Left ventricle myocardium inferior (tissue), 1 donor: Measurements from ENCODE around the gene VPS4B. TPM values are rescaled to one million over a fixed set of nuclear protein-coding genes. Genes with fewer than 3 reads are reported as not detected.

ENCODE experiments used
- DNase-seq: peaks from one replicate; pipeline ENCODE4 v3.0.0-alpha.2; 2020
- H3K27ac ChIP-seq: fragments of 200-600 bp; replicated peaks from 2 replicates; pipeline ENCODE4 v1.8.0; 2021
- H3K27me3 ChIP-seq: fragments of 200-600 bp; 2 replicates; pipeline ENCODE4 v1.8.0; 2021; ENCODE audit warnings: low read depth
- H3K36me3 ChIP-seq: fragments of 200-600 bp; 2 replicates; pipeline ENCODE4 v1.8.0; 2021
- H3K4me1 ChIP-seq: fragments of 200-600 bp; 2 replicates; pipeline ENCODE4 v1.8.0; 2021
- H3K4me3 ChIP-seq: fragments of 200-600 bp; 2 replicates; pipeline ENCODE4 v1.8.0; 2021; ENCODE audit warnings: mild to moderate bottlenecking, moderate library complexity
- H3K9me3 ChIP-seq: fragments of 200-600 bp; replicated peaks from 2 replicates; pipeline ENCODE4 v1.8.0; 2021
- intact Hi-C: fragments of 100-400 bp; cut with micrococcal nuclease; formaldehyde crosslinking; loops from one replicate; pipeline ENCODE4 v1.11.0; 2022
- long read RNA-seq: library from polyadenylated mRNA; unstranded; transcript quantifications from one replicate; pipeline ENCODE4 v2.0.0, GENCODE V29; 2021
- total RNA-seq: library from RNA; stranded (reverse); fragmentation: NEBNext Ultra II Directional; extraction: Animal tissue kit (Norgen Biotek cat#: 25700); gene quantifications from one replicate; pipeline ENCODE4 v1.2.1, GENCODE V29; 2021
- TF ChIP-seq, protein P1 (sequence below): fragments of 200-600 bp; IDR thresholded peaks from 2 replicates; pipeline ENCODE4 v1.8.0; 2021; ENCODE audit warnings: antibody characterized with exemption, mild to moderate bottlenecking, borderline replicate concordance
- donor health status: DM: no; HTN: yes; CAD: no; lungs with severe emphysema.

VPS4B gene
- total RNA-seq, result 16.7 TPM
- long read RNA-seq, transcript VPS4B-201 (11 exons, 3,324 nt), result major isoform, 18 of 23 reads
- long read RNA-seq, partial matches to known transcripts, result 0 of 23 reads
- long read RNA-seq, other reads (novel, unspliced or antisense), result 5 of 23 reads

DNA sequence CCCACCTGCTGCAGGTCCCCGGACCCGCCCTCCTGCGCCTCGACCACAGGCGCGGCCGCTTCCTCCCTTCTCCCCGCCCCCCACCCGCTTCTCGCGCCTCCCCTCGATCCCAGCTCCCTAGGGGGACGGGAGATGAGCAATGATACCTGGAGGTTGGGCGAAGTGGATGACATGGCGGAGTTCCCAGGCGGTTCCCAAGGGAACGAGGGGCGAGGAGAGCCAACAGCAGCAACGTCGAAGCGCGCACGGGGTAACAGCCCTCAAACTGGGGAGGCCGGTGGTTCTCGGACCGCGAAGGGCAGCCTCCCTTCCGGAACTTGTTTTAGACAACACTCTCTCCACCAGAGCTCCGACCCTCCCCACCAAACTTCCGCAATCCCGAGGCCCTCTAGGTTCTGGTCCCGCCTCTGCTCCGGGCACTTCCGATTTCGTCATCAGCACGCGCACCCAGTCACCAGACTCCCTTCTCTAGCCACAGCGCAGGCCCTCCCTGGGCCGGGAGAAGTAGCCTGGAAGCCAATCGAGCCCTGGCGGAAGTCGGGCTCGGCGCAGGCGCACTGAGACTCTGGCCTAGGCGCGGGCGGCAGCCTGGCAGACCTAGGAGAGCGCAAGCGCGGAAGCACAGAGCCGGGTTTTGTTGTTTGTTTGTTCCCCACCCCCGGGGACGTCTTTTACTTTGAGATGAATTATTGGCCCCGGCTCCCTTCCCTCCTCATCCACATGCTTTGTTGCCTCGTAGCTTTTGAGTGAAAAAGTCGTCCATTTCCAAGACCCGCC, at the start of gene VPS4B:
VPS4B (minus strand) TSS at position 390 of the 777 bp plus-strand sequence; CDS start at position 173, 217 bp downstream.
- H3K4me1 ChIP-seq, result peaks cover 58% of the 10 kb centered on the region

DNA sequence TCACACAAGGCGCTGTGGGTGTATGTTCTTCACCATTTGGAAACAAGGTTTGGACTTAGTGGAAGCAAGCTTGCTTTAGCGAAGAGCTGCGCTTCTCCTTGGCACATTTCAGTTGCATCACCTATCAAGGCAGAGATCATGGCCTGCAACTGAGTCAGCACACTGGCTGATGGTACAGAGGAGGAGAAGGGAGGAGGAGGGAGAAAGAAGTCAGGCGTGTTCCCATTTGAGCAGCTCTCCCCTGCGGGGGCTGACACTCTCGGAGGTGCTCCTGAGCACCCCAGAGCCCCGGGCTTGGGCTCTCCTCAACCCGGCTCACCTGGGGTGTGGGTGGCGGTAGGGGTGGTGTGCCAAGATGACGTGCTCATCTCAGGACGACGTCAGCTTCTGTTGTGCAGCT, 48.5 kb upstream of the VPS4B start:
- intact Hi-C loops, result no loop called here
- H3K27me3 ChIP-seq, result peaks cover 2% of the 10 kb centered on the region
- H3K27ac ChIP-seq, result no peak overlapping the region
- TF ChIP-seq, protein P1, sequence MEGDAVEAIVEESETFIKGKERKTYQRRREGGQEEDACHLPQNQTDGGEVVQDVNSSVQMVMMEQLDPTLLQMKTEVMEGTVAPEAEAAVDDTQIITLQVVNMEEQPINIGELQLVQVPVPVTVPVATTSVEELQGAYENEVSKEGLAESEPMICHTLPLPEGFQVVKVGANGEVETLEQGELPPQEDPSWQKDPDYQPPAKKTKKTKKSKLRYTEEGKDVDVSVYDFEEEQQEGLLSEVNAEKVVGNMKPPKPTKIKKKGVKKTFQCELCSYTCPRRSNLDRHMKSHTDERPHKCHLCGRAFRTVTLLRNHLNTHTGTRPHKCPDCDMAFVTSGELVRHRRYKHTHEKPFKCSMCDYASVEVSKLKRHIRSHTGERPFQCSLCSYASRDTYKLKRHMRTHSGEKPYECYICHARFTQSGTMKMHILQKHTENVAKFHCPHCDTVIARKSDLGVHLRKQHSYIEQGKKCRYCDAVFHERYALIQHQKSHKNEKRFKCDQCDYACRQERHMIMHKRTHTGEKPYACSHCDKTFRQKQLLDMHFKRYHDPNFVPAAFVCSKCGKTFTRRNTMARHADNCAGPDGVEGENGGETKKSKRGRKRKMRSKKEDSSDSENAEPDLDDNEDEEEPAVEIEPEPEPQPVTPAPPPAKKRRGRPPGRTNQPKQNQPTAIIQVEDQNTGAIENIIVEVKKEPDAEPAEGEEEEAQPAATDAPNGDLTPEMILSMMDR, result no peak
- H3K9me3 ChIP-seq, result no peaks in the 10 kb centered on the region
- H3K4me1 ChIP-seq, result no peaks in the 10 kb centered on the region
- no peak for DNase-seq
- H3K4me3 ChIP-seq, result no peak overlapping the region
- H3K36me3 ChIP-seq, result no peaks in the 10 kb centered on the region

More for the DNA sequence above, at the start of gene VPS4B:
- intact Hi-C loops, result no loop called here
- DNase-seq, result peak; percentile 100
- Histone ChIP-seq H3K4me3 (peak within 1 kb of the TSS; percentile 87), H3K9me3 (no peaks in the 10 kb centered on the region), H3K27ac (peak within 1 kb of the TSS; percentile 95), H3K36me3 (peaks cover 17% of the 10 kb centered on the region), H3K27me3 (no peaks in the 10 kb centered on the region)
- TF ChIP-seq, protein P1, result peak; percentile 15

DNA sequence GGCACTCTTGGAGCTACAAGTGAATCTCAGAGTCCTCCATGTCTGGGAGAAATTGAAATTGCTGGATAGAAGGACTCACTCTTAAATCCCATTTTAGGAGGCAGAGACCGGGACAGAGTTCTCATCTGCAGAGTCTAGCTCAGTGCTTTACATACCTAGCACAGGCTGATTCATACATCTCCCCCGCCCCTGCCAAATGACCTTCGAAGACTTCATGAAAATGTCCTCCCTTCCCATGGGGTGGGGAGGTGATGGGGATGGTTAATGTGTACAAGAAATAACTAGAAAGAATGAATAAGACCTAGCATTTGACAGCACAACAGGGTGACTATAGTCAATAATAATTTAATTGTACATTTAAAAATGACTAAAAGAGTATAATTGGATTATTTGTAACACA, 46.3 kb upstream of the VPS4B start:
- intact Hi-C loops, result no loop called here
- Histone ChIP-seq H3K27ac (no peak overlapping the region), H3K27me3 (peaks cover 21% of the 10 kb centered on the region), H3K4me3 (no peak overlapping the region), H3K36me3 (no peaks in the 10 kb centered on the region), H3K4me1 (no peaks in the 10 kb centered on the region), H3K9me3 (no peaks in the 10 kb centered on the region)
- TF ChIP-seq, protein P1, result no peak
- DNase-seq, result no peak

DNA sequence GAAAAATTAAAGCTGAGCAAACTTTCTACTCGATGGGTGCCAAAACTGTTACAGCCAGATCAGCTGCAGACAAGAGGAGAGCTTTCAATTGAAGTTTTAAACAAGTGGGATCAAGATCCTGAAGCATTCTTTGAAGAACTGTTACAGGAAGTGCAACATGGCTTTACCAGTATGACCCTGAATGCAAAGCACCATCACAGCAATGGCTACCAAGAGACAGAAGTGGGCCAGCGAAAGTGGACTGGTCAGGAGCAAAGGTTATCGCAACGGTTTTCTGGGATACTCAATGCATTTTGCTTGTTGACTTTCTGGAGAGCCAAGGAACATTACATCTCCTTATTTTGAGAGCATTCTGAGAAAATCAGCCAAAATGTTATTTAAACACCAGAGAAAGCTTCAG, 45.4 kb upstream of the VPS4B start:
- Histone ChIP-seq H3K9me3 (no peaks in the 10 kb centered on the region), H3K27ac (no peak overlapping the region), H3K36me3 (no peaks in the 10 kb centered on the region), H3K4me3 (no peak overlapping the region), H3K27me3 (peaks cover 25% of the 10 kb centered on the region), H3K4me1 (no peaks in the 10 kb centered on the region)
- TF ChIP-seq, protein P1, result no peak
- no peak for DNase-seq
- intact Hi-C loops, result no loop called here

DNA sequence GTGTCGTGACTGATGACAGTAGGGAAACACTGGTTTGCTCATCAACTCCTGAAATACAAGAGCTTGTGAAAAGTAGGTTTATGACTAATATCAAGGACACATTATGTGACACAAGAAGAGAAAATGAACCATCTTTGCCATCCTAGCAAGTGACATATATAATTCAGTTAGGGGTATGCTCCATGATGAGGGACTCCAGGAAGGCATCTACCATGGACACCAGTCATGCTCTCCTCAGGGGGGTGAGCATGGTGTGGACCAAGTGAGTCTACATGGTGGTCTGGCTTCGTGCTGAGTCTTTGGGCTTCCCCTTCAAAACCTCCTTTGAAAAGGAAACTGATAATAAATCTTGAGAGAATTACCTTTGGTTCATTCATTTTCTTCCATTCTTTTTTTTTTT, 42.8 kb upstream of the VPS4B start:
- H3K4me3 ChIP-seq, result no peak overlapping the region
- TF ChIP-seq, protein P1, result no peak
- intact Hi-C loops, result no loop called here
- no peaks in the 10 kb centered on the region for H3K4me1 ChIP-seq
- no peaks in the 10 kb centered on the region for H3K36me3 ChIP-seq
- peaks cover 35% of the 10 kb centered on the region for H3K27me3 ChIP-seq
- DNase-seq, result no peak
- H3K27ac ChIP-seq, result no peak overlapping the region
- no peaks in the 10 kb centered on the region for H3K9me3 ChIP-seq
